BJ (cell line): Measurements from ENCODE around the gene CLDN19. TPM values are rescaled to one million over a fixed set of nuclear protein-coding genes. Genes with fewer than 3 reads are reported as not detected.

ENCODE experiments used
- CTCF ChIA-PET: fragments of 350-600 bp; formaldehyde crosslinking; extraction: SDS; loops from one replicate; lab custom pipeline; 2021; ENCODE audit warnings: antibody characterized with exemption, inconsistent platforms; lab: Yijun Ruan, JAX
- POLR2A ChIA-PET: fragments of 300-600 bp; sonication (Branson Sonifier 250); formaldehyde crosslinking; extraction: SDS; loops from one replicate; lab custom pipeline; 2021; ENCODE audit warnings: antibody characterized with exemption; lab: Charles Lee
- DNase-seq: peaks from one replicate; pipeline ENCODE4 v3.0.0-alpha.2; 2011; ENCODE audit warnings: low read depth
- H3K27me3 ChIP-seq: 2 replicates; pipeline ENCODE4 v1.6.0; 2011; ENCODE audit warnings: low read length; ENCODE audit not compliant: control insufficient read depth, insufficient read depth
- H3K36me3 ChIP-seq: 2 replicates; pipeline ENCODE4 v1.5.1; 2011; ENCODE audit warnings: low read length; ENCODE audit not compliant: control insufficient read depth, insufficient read depth
- H3K4me3 ChIP-seq: 2 replicates; pipeline ENCODE4 v1.5.1; 2011; ENCODE audit warnings: low read depth, mild to moderate bottlenecking, control low read depth, low read length
- CTCF ChIP-seq: IDR thresholded peaks from 2 replicates; pipeline ENCODE4 v1.5.1; 2011; ENCODE audit warnings: low read depth, mild to moderate bottlenecking, control low read depth, inconsistent platforms, low read length, moderate library complexity; ENCODE audit not compliant: insufficient read depth
- polyA plus RNA-seq: library from polyadenylated mRNA; depleted of rRNA; stranded (reverse); fragments of >200 nt; gene quantifications from 2 replicates; pipeline ENCODE4 v1.2.3, GENCODE V29; 2011

The CLDN19 gene
- polyA plus RNA-seq, 1 experiment, result not detected

- DNase-seq, result no peak
- H3K36me3 ChIP-seq, result peaks cover 4% of the 10 kb centered on the region
- ChIA-PET POLR2A (no interaction called here), CTCF (interaction anchor here (0.9 to 3.0 kb wide), 3 partner anchors 10 to 129 kb away, joined by 3 to 14 read pairs (median 7); no protein-coding TSS in a partner anchor)
- TF ChIP-seq CTCF, result no peak
- no peaks in the 10 kb centered on the region for H3K27me3 ChIP-seq
- H3K4me3 ChIP-seq, result no peak overlapping the region
These were observed 44.5 kb upstream of the CLDN19 start for GRCh38 chr1:42784547-42784945.

GRCh38 chr1:42783092-42783491 is 43.1 kb upstream of the CLDN19 start:
- H3K4me3 ChIP-seq, result no peak overlapping the region
- no peak for TF ChIP-seq CTCF
- H3K36me3 ChIP-seq, result peaks cover 4% of the 10 kb centered on the region
- no peaks in the 10 kb centered on the region for H3K27me3 ChIP-seq
- DNase-seq, result no peak
- ChIA-PET CTCF (interaction anchor here (0.6 to 3.0 kb wide), 7 partner anchors 13 to 290 kb away, joined by 4 to 14 read pairs (median 7); no protein-coding TSS in a partner anchor), POLR2A (no interaction called here)

- CTCF ChIA-PET, result interaction anchor here (0.6 to 5.2 kb wide), 6 partner anchors 12 to 294 kb away, joined by 3 to 82 read pairs (median 6); partner anchors contain the start of genes C1orf50 and P3H1
- POLR2A ChIA-PET, result interaction anchor here (0.6 kb wide), 1 partner anchor 97 kb away, joined by 3 read pairs; no protein-coding TSS in a partner anchor
- H3K4me3 ChIP-seq, result no peak overlapping the region
- no peaks in the 10 kb centered on the region for H3K27me3 ChIP-seq
- DNase-seq, result no peak
- H3K36me3 ChIP-seq, result peaks cover 15% of the 10 kb centered on the region
- TF ChIP-seq CTCF, result no peak
These were observed 40.1 kb upstream of the CLDN19 start for GRCh38 chr1:42780176-42780575.

GRCh38 chr1:42779725-42780124 is 39.7 kb upstream of the CLDN19 start:
- ChIA-PET POLR2A (no interaction called here), CTCF (interaction anchor here (0.6 to 5.2 kb wide), 7 partner anchors 8 to 294 kb away, joined by 3 to 82 read pairs (median 4); partner anchors contain the start of genes C1orf50 and P3H1)
- TF ChIP-seq CTCF, result no peak
- Histone ChIP-seq H3K4me3 (no peak overlapping the region), H3K27me3 (no peaks in the 10 kb centered on the region), H3K36me3 (peaks cover 17% of the 10 kb centered on the region)
- DNase-seq, result no peak

DNA sequence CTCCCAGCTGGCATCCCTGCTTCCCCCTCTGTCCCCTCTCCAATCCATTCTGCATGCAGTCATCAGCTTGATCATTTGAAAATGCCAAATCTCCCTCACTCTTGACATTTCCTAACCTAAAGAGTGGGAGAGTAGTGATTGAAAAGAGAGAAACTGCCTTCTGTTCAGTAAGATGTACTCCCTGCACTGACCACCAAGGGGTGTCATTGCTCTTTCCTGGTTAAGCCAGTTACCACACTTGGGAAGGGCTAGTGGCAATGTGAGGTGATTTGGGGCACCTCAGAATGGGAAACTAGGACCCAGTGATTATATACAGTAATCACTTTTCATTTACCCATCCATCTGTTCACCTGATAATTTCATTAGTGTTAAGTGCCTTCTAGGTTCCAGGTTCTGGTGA is 37.8 kb upstream of the CLDN19 start:
- TF ChIP-seq CTCF, result peak; percentile 79
- DNase-seq, result no peak
- H3K4me3 ChIP-seq, result no peak overlapping the region
- ChIA-PET CTCF (interaction anchor here (0.6 to 5.2 kb wide), 23 partner anchors 9 to 1432 kb away, joined by 3 to 82 read pairs (median 5); partner anchors contain the start of genes C1orf50, ERMAP, P3H1 and SVBP), POLR2A (no interaction called here)
- H3K36me3 ChIP-seq, result peaks cover 21% of the 10 kb centered on the region
- H3K27me3 ChIP-seq, result no peaks in the 10 kb centered on the region
